ENCODE results near the gene CGB7. TPM values are rescaled to one million over a fixed set of nuclear protein-coding genes. Genes with fewer than 3 reads are reported as not detected.

The CGB7 gene
- total RNA-seq, 4 donors from 2014 or later: 2.9 to 27.4 (median 4.3) TPM

- H3K36me3 ChIP-seq: peaks cover 92% of the 10 kb centered on the region
- no peak for TF ChIP-seq POLR2AphosphoS5 (IDR thresholded peaks at IDR 0.05)
- TF ChIP-seq POLR2A (IDR thresholded peaks at IDR 0.05): no peak
- TF ChIP-seq EP300 (IDR thresholded peaks at IDR 0.05): no peak
- no peak for TF ChIP-seq CTCF (IDR thresholded peaks at IDR 0.05)
- no peaks in the 10 kb centered on the region for H3K9me3 ChIP-seq
- no peak overlapping the region for H3K4me3 ChIP-seq
- 75% methylated on average over 12 of the region's 12 CpGs for WGBS
- DNase-seq (ENCODE audit: low spot score in 2 of 2): no peak
- peaks cover 12% of the 10 kb centered on the region for H3K4me1 ChIP-seq
- H3K27ac ChIP-seq: no peak overlapping the region
- H3K27me3 ChIP-seq: no peaks in the 10 kb centered on the region
Observed at GRCh38 chr19:49101160-49101559, 43.6 kb upstream of the CGB7 start.

- H3K9me3 ChIP-seq: no peaks in the 10 kb centered on the region
- H3K36me3 ChIP-seq: peaks cover 89% of the 10 kb centered on the region
- TF ChIP-seq CTCF (IDR thresholded peaks at IDR 0.05): no peak
- TF ChIP-seq POLR2AphosphoS5 (IDR thresholded peaks at IDR 0.05): no peak
- TF ChIP-seq EP300 (IDR thresholded peaks at IDR 0.05): no peak
- no peak for TF ChIP-seq POLR2A (IDR thresholded peaks at IDR 0.05)
- peak overlapping the region; percentile 45 for H3K27ac ChIP-seq
- H3K4me1 ChIP-seq: peaks cover 12% of the 10 kb centered on the region
- H3K4me3 ChIP-seq: no peak overlapping the region
- no peak for DNase-seq (ENCODE audit: low spot score in 2 of 2)
- 82% methylated on average over 4 of the region's 4 CpGs for WGBS
- no peaks in the 10 kb centered on the region for H3K27me3 ChIP-seq
Observed at GRCh38 chr19:49098795-49099194, 41.2 kb upstream of the CGB7 start.

- no peak for TF ChIP-seq EP300 (IDR thresholded peaks at IDR 0.05)
- peak; percentile 98 to 99 for TF ChIP-seq CTCF (IDR thresholded peaks at IDR 0.05)
- no peak for TF ChIP-seq POLR2A (IDR thresholded peaks at IDR 0.05)
- no peak for TF ChIP-seq POLR2AphosphoS5 (IDR thresholded peaks at IDR 0.05)
- no peaks in the 10 kb centered on the region for H3K27me3 ChIP-seq
- H3K36me3 ChIP-seq: peaks cover 89% of the 10 kb centered on the region
- peak overlapping the region; percentile 37 for H3K27ac ChIP-seq
- 47% methylated on average over 8 of the region's 8 CpGs for WGBS
- H3K9me3 ChIP-seq: no peaks in the 10 kb centered on the region
- DNase-seq (ENCODE audit: low spot score in 2 of 2): peak in 1 of 2 donors; percentile 78
- H3K4me1 ChIP-seq: peaks cover 12% of the 10 kb centered on the region
- no peak overlapping the region for H3K4me3 ChIP-seq
Observed at GRCh38 chr19:49097453-49098288, 40.1 kb upstream of the CGB7 start.

GRCh38 chr19:49094505-49095482 is 37.2 kb upstream of the CGB7 start:
- H3K27ac ChIP-seq: no peak overlapping the region
- peaks cover 89% of the 10 kb centered on the region for H3K36me3 ChIP-seq
- no peaks in the 10 kb centered on the region for H3K9me3 ChIP-seq

More at GRCh38 chr19:49094505-49095482, 37.2 kb upstream of the CGB7 start:
- Histone ChIP-seq H3K27me3 (no peaks in the 10 kb centered on the region), H3K4me3 (no peak overlapping the region), H3K4me1 (peaks cover 12% of the 10 kb centered on the region)
- TF ChIP-seq CTCF (IDR thresholded peaks at IDR 0.05): no peak
- TF ChIP-seq POLR2AphosphoS5 (IDR thresholded peaks at IDR 0.05): no peak
- no peak for TF ChIP-seq EP300 (IDR thresholded peaks at IDR 0.05)
- TF ChIP-seq POLR2A (IDR thresholded peaks at IDR 0.05): no peak
- 76% methylated on average over 22 of the region's 23 CpGs for WGBS
- no peak for DNase-seq (ENCODE audit: low spot score in 2 of 2)

All from suprapubic skin (tissue), 4 donors.